ENCODE measurements around the gene PAK3.

The PAK3 gene

GRCh38 chrX:111262086-111262485 lies 166.1 kb downstream of the PAK3 start:
- DNase-seq (ENCODE audit: low read depth in 2 of 2), result peak; percentile 1 to 4

GRCh38 chrX:111264385-111264784 lies 168.4 kb downstream of the PAK3 start:
- DNase-seq (ENCODE audit: low read depth in 2 of 2), result no peak

DNA sequence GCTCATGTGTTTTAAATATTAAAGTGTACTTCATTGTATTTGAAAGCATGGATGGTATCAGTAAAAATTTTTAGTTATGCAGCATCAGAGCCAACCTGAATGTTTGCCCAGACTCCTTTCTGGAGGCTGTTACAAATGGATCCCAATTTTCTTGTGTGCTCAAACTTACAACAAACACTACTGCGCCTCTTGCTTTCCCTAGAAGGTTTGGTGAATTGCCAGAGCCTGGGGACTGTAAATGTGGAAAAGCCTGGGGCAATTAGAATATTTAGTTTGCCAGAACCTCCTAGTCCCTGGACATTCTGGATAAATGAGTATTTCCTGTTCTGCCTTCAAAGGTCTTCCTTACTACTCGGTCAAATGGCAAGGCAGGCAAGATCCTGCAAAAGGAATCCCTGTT lies 169.5 kb downstream of the PAK3 start:
- DNase-seq (ENCODE audit: low read depth in 2 of 2), result no peak

GRCh38 chrX:111268506-111268905 lies 172.5 kb downstream of the PAK3 start:
- no peak for DNase-seq (ENCODE audit: low read depth in 2 of 2)

- DNase-seq (ENCODE audit: low read depth in 2 of 2), result peak in 1 of 2 experiments; percentile 7
Measured at GRCh38 chrX:111270339-111270738, 174.3 kb downstream of the PAK3 start, which contains the start of gene CAPN6. CAPN6 (minus strand) TSS chrX:111270483; CDS start chrX:111263936, 6,547 bp downstream.

All from fibroblast of skin of left quadriceps (primary cell).